DND-41 (cell line): ENCODE data around the gene DNAJC3.

Source experiments
- CTCF ChIP-seq: IDR thresholded peaks from 2 replicates; pipeline ENCODE4 v1.5.1; 2012; ENCODE audit warnings: borderline replicate concordance, low read length, moderate library complexity, mild to moderate bottlenecking; ENCODE audit not compliant: poor library complexity, severe bottlenecking; ENCODE audit errors: extremely low read depth
- EZH2 ChIP-seq: IDR thresholded peaks from 3 replicates; pipeline ENCODE4 v1.6.1; 2012; ENCODE audit warnings: borderline replicate concordance, low read depth, mild to moderate bottlenecking, moderate library complexity, low read length, inconsistent platforms; ENCODE audit not compliant: severe bottlenecking

- TF ChIP-seq CTCF (no peak), EZH2 (no peak)
These were observed 110.6 kb downstream of the DNAJC3 start for GRCh38 chr13:95787356-95788099.
